Fibroblast of lung (primary cell): ENCODE results near the gene MED26. TPM values are rescaled to one million over a fixed set of nuclear protein-coding genes. Genes with fewer than 3 reads are reported as not detected.

ENCODE experiments used
- DNase-seq, 2 donors: peaks; one replicate each; pipeline versions ENCODE4 v3.0.0 to v3.0.0-alpha.2; 2010; ENCODE audit warnings: low read depth in 2 of 2
- H2AFZ ChIP-seq: 2 replicates; pipeline ENCODE4 v1.5.1; 2012; ENCODE audit warnings: low read length, control low read depth, inconsistent platforms
- H3K27ac ChIP-seq: 2 replicates; pipeline ENCODE4 v1.5.1; 2011; ENCODE audit warnings: low read length, control low read depth; ENCODE audit not compliant: insufficient read depth
- H3K27me3 ChIP-seq: 2 replicates; pipeline ENCODE4 v1.5.1; 2011; ENCODE audit warnings: mild to moderate bottlenecking, low read length; ENCODE audit not compliant: control insufficient read depth, insufficient read depth
- H3K36me3 ChIP-seq: 2 replicates; pipeline ENCODE4 v1.5.1; 2011; ENCODE audit warnings: low read length; ENCODE audit not compliant: control insufficient read depth, insufficient read depth
- H3K4me1 ChIP-seq: 2 replicates; pipeline ENCODE4 v1.5.1; 2011; ENCODE audit warnings: low read length; ENCODE audit not compliant: control insufficient read depth, insufficient read depth; ENCODE audit errors: extremely low read depth
- H3K4me2 ChIP-seq: 2 replicates; pipeline ENCODE4 v1.5.1; 2011; ENCODE audit warnings: low read length, control low read depth; ENCODE audit not compliant: insufficient read depth; ENCODE audit errors: extremely low read depth
- H3K4me3 ChIP-seq, 4 experiments: fragments of 200-600 bp in 1 of 4; sonication (generic) in 1 of 4; replicated peaks in 1 of 4; 2 replicates each; pipeline ENCODE4 v1.5.1; 2011 to 2016; ENCODE audit warnings: low read length in 4 of 4, low read depth in 3 of 4, mild to moderate bottlenecking in 3 of 4, control low read depth in 2 of 4, inconsistent platforms in 1 of 4, mixed read lengths in 1 of 4; ENCODE audit not compliant: insufficient read depth in 1 of 4; ENCODE audit errors: control extremely low read depth in 1 of 4
- H3K79me2 ChIP-seq: 2 replicates; pipeline ENCODE4 v1.5.1; 2012; ENCODE audit warnings: mild to moderate bottlenecking, low read length, inconsistent platforms; ENCODE audit not compliant: control insufficient read depth, insufficient read depth
- H3K9ac ChIP-seq: 2 replicates; pipeline ENCODE4 v1.5.1; 2011; ENCODE audit warnings: mild to moderate bottlenecking, low read length, control low read depth; ENCODE audit not compliant: insufficient read depth
- H3K9me3 ChIP-seq: 2 replicates; pipeline ENCODE4 v1.5.1; 2012; ENCODE audit warnings: low read depth, low read length; ENCODE audit not compliant: control insufficient read depth, insufficient read depth
- H4K20me1 ChIP-seq: 2 replicates; pipeline ENCODE4 v1.5.1; 2011; ENCODE audit warnings: low read length; ENCODE audit not compliant: control insufficient read depth, insufficient read depth; ENCODE audit errors: extremely low read depth
- CTCF ChIP-seq, 2 donors: IDR thresholded peaks in 1 of 2; conservative IDR thresholded peaks in 1 of 2; 1 replicate in 1 of 2; 2 replicates in 1 of 2; pipeline ENCODE4 v1.5.1; 2011 to 2012; ENCODE audit warnings: low read length in 2 of 2, control low read depth in 1 of 2, inconsistent platforms in 1 of 2, low read depth in 1 of 2, mild to moderate bottlenecking in 1 of 2
- EZH2 ChIP-seq: IDR thresholded peaks from 2 replicates; pipeline ENCODE4 v1.5.1; 2012; ENCODE audit warnings: low read length, control low read depth, mild to moderate bottlenecking; ENCODE audit errors: missing control alignments
- polyA plus RNA-seq, 2 donors: library from polyadenylated mRNA; depleted of rRNA in 1 of 2; stranded (reverse) in 1 of 2; unstranded in 1 of 2; fragments of >200 nt; gene quantifications; 2 replicates each; pipeline ENCODE4 v1.2.1, GENCODE V29; 2011 to 2012; ENCODE audit warnings: missing spikeins in 1 of 2
- total RNA-seq: library from RNA; depleted of rRNA; stranded (reverse); fragments of >200 nt; gene quantifications from 2 replicates; pipeline ENCODE4 v1.2.1, GENCODE V29; 2014

Gene MED26
- total and polyA plus RNA-seq, 2 donors (not counting 1 experiment from before 2014, with no cell fraction given), result 3.7 to 4.5 TPM

GRCh38 chr19:16624236-16624635 is 3.8 kb downstream of the MED26 start:
- Histone ChIP-seq H3K79me2 (peaks cover 85% of the 10 kb centered on the region), H4K20me1 (no peaks in the 10 kb centered on the region), H3K9me3 (no peaks in the 10 kb centered on the region), H2AFZ (no peak overlapping the region), H3K36me3 (peaks cover 5% of the 10 kb centered on the region), H3K4me1 (peaks cover 6% of the 10 kb centered on the region), H3K4me2 (no peak overlapping the region), H3K27ac (no peak overlapping the region), H3K4me3 (no peak overlapping the region), H3K9ac (no peak overlapping the region), H3K27me3 (no peaks in the 10 kb centered on the region)
- DNase-seq, result no peak
- TF ChIP-seq CTCF (conservative IDR thresholded peaks at IDR 0.05 in 1 of 2, IDR thresholded peaks at IDR 0.05 in 1 of 2; ENCODE audit: low read depth in 1 of 2, low read length in 2 of 2), result no peak

DNA sequence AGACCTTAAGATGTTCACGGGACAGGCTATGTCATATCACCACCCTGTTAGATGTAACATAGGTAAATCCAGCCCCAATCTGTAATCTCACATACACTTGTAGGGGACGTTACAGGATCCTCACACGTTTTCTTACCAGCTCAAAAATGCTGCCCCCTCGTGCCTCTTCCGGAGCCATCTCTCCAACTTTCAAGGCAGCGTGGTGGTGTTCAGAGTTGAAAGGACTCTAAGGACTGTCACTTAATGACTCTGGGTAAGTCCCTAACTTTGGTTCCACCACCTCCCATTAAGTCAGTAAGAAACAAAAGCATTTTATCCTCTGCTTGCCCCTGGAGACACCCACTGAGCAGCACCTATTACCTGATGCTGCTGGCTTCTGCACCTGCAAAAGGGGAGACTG is 4.4 kb downstream of the MED26 start:
- peaks cover 92% of the 10 kb centered on the region for H3K79me2 ChIP-seq
- no peak overlapping the region for H3K27ac ChIP-seq
- peaks cover 5% of the 10 kb centered on the region for H3K36me3 ChIP-seq
- H3K9ac ChIP-seq, result no peak overlapping the region
- no peak overlapping the region for H3K4me3 ChIP-seq
- no peaks in the 10 kb centered on the region for H3K27me3 ChIP-seq
- no peak overlapping the region for H2AFZ ChIP-seq
- H4K20me1 ChIP-seq, result no peaks in the 10 kb centered on the region
- DNase-seq, result no peak
- H3K4me2 ChIP-seq, result no peak overlapping the region
- H3K4me1 ChIP-seq, result peaks cover 2% of the 10 kb centered on the region
- TF ChIP-seq CTCF (conservative IDR thresholded peaks at IDR 0.05 in 1 of 2, IDR thresholded peaks at IDR 0.05 in 1 of 2; ENCODE audit: low read depth in 1 of 2, low read length in 2 of 2) (no peak), EZH2 (no peak)
- H3K9me3 ChIP-seq, result no peaks in the 10 kb centered on the region

- Histone ChIP-seq H3K36me3 (peaks cover 5% of the 10 kb centered on the region), H3K27me3 (no peaks in the 10 kb centered on the region), H2AFZ (no peak overlapping the region), H3K27ac (no peak overlapping the region), H3K4me3 (no peak overlapping the region), H3K9ac (no peak overlapping the region), H3K4me1 (peaks cover 2% of the 10 kb centered on the region), H3K4me2 (no peak overlapping the region), H4K20me1 (no peaks in the 10 kb centered on the region), H3K79me2 (peaks cover 97% of the 10 kb centered on the region), H3K9me3 (no peaks in the 10 kb centered on the region)
- TF ChIP-seq EZH2 (no peak), CTCF (conservative IDR thresholded peaks at IDR 0.05 in 1 of 2, IDR thresholded peaks at IDR 0.05 in 1 of 2; ENCODE audit: low read depth in 1 of 2, low read length in 2 of 2) (no peak)
- DNase-seq, result no peak
These were observed 4.9 kb downstream of the MED26 start for GRCh38 chr19:16623066-16623465.
